SK-N-MC (cell line): ENCODE results near the gene PTPRN2.

ENCODE experiments used
- EZH2 ChIP-seq: fragments of 200-600 bp; sonication (generic); IDR thresholded peaks from one replicate; pipeline ENCODE4 v1.6.1; 2017; ENCODE audit warnings: antibody characterized with exemption
- FOXP2 ChIP-seq: optimal IDR thresholded peaks from 2 replicates; pipeline ENCODE3; 2011; ENCODE audit warnings: mild to moderate bottlenecking, moderate library complexity; ENCODE audit not compliant: insufficient read depth; ENCODE audit errors: extremely low read length, control extremely low read depth
- POLR2AphosphoS5 ChIP-seq: IDR thresholded peaks from 2 replicates; pipeline ENCODE4 v1.6.1; 2012; ENCODE audit warnings: mild to moderate bottlenecking, low read depth, low read length, borderline replicate concordance

DNA sequence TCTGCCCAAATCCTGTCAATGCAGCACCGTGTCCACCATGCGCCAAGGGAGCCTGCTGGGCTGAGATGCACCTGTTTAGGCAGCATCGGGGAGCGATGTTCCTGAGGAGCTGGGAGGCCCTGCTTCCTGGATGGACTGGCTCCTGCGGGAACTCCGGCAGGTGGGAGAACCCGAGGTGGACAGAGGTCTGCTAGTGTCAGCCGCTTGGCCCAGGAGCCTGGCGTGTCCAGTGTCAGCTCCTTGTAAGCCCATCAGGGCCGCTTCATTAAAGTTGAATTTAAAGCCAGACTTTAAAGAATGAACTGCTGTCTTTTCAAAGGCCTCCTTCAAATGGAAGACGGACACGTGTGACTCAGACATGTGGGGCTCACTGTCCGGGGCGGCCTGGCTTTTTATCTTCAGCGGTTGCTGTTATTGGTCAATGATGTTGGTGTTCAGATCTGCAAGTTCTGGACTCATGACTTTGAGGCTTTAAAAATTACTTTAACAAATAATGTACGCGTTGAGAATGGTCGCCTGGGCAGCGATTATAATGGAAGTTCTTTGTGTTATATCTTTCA lies 828.3 kb downstream of the PTPRN2 start:
- TF ChIP-seq POLR2AphosphoS5 (no peak), EZH2 (no peak), FOXP2 (no peak)
